Hypothalamus (tissue), 51 donors: ENCODE data around the gene ENOSF1.

ENCODE experiments used
- DNase-seq, 51 donors: peaks; one replicate each; lab custom pipeline; 2025; lab: John Stamatoyannopoulos, UW

The ENOSF1 gene

DNA sequence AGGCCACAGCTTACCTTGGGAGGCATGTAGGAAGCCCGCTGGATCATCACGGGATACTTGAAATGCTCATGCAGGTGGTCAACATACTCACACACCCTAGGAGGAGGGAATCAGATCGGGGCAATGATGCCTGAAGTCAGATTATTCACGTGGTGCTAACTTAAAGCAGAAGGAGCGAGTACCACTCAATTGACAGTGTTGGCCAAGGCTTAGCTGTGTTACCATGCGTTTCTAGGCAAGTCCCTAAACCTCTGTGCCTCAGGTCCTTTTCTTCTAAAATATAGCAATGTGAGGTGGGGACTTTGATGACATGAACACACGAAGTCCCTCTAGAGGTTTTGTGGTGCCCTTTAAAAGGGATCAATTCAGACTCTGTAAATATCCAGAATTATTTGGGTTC is 37.1 kb downstream of the ENOSF1 start:
- no peak for DNase-seq

DNA sequence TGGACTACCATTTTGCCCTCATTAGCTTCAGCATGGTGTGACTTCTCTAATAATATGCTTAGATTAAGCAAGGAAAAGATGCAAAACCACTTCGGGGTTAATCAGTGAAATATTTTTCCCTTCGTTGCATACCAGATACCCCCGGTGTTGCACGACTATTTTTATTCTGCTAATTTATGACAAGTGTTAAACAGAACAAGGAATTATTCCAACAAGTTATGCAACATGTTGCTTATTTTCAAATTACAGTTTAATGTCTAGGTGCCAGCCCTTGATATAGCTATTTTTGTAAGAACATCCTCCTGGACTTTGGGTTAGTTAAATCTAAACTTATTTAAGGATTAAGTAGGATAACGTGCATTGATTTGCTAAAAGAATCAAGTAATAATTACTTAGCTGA is 38.7 kb downstream of the ENOSF1 start:
- no peak for DNase-seq

DNA sequence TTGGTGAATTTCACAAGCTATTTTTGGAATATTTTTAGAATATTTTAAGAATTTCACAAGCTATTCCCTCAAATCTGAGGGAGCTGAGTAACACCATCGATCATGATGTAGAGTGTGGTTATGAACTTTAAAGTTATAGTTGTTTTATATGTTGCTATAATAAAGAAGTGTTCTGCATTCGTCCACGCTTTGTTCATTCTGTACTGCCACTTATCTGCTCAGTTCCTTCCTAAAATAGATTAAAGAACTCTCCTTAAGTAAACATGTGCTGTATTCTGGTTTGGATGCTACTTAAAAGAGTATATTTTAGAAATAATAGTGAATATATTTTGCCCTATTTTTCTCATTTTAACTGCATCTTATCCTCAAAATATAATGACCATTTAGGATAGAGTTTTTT is 39.1 kb downstream of the ENOSF1 start:
- no peak for DNase-seq

DNA sequence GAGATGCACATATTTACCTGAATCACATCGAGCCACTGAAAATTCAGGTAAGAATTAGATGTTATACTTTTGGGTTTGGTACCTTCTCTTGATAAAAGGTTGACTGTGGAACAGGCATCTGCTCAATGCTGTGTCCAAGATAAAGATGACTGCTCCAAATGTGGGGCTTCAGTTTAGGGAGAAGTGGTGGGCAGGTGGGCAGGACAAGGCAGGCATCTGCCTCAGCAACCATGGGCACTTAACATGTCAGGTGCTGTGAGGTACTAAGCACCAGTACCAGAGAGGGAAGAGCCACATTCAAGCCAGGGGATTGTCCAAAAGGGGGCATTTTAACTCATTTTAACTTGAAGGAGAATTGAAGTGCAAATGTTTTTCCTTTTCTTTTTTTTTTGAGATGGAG is 41.0 kb downstream of the ENOSF1 start:
- no peak for DNase-seq

DNA sequence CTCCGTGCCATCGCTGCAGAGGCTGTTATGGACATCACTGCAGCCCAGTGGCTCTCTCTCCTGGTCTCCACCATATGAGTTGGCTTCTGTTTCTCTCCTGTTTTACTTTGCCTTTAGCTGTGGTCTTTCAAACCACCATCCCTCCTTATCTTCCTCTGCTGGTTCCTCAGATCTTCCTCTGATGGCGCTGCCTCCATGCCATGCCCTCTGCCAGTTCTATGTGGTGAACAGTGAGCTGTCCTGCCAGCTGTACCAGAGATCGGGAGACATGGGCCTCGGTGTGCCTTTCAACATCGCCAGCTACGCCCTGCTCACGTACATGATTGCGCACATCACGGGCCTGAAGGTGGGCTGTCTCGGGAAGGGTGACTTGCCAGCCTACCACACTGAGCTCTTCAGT is 41.9 kb downstream of the ENOSF1 start:
- no peak for DNase-seq

DNA sequence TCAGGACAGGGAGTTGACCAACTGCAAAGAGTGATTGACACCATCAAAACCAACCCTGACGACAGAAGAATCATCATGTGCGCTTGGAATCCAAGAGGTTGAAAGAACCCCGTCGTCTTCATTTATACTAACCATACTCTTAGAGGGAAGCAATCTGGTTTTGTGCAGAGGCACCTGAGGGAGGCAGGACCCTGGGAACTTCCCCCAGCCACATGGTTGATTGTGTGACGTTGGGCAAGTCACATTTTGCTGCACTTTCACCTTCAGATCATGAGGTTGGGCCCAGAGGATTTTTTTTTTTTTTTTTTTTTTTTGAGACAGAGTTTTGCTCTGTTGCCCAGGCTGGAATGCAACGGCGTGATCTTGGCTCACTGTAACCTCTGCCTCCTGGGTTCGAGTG is 43.4 kb downstream of the ENOSF1 start:
- DNase-seq: no peak

DNA sequence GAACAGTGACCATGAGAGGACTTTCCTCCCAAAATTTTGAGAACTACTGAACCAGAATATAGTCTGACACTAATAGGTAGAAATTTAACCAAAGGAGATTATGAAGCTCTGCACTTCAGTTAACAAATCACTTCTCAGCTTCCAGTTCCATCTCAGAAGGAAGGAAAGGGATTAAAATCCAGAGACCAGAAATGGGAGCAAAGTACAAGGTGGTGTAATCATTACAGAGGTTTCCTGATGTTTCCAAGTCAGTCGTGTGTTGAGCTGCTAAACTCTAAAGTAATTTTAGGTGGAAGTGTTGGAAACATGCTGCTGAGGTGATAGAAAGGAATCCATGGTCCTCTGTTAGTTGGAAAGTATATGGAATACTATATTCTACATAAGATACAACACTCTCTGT is 44.2 kb downstream of the ENOSF1 start:
- DNase-seq: no peak

DNA sequence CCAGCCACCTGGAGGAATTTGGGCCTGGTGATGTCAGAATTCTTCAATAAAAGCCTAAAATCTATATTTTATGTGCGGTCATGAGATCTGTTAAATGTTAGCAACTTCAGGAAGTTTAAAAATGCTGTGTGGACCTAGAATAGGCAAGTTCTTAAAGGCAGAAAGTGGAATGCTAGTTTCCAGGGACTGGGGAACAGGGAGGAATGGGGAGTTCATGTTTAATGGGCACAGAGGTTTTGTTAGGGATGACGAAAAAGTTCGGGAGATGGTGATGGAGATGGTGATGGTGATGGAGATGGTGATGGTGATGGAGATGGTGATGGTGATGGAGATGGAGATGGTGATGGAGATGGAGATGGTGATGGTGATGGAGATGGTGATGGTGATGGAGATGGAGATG is 45.8 kb downstream of the ENOSF1 start:
- no peak for DNase-seq

DNA sequence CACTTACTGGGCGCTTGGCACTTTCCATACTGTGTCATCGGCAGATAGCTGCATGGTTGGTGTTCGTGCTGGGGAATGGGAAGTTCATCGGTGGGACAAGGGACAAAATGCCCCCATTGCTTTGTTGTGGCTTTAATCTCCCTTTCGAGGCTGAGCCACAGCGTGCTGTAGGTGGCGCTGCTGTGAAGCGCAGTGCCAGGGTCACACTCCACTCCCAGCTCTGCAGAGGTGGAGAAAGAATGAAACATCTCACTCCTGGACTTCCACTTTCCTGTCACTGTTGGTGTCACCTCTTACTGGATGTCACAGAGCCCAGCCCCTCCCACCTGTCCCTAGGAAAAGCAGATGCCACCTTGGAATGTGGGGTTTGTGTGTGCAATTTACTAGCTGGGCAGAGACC is 46.3 kb downstream of the ENOSF1 start:
- no peak for DNase-seq

DNA sequence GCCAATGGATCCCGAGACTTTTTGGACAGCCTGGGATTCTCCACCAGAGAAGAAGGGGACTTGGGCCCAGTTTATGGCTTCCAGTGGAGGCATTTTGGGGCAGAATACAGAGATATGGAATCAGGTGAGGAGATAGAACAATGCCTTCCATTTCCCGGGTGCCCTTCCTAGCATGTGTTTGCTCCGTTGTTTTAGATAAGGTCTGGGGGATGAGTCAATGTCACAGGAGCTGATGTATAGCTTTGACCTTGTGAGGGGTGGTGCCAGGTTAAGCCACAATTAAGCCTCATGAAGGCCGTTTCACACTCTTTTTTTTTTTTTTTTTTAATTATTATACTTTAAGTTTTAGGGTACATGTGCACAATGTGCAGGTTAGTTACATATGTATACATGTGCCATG is 50.2 kb downstream of the ENOSF1 start:
- DNase-seq: no peak

DNA sequence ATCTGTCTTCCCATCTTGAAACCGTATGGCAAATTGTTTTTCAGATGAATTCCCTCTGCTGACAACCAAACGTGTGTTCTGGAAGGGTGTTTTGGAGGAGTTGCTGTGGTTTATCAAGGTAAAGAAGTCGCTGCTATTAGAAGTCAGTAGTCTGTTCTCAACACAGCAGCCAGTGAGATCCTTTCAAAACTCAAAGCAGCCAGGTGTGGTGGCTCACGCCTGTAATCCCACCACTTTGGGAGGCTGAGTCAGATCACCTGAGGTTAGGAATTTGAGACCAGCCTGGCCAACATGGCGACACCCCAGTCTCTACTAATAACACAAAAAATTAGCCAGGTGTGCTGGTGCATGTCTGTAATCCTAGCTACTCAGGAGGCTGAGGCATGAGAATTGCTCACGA is 52.8 kb downstream of the ENOSF1 start:
- DNase-seq: no peak

DNA sequence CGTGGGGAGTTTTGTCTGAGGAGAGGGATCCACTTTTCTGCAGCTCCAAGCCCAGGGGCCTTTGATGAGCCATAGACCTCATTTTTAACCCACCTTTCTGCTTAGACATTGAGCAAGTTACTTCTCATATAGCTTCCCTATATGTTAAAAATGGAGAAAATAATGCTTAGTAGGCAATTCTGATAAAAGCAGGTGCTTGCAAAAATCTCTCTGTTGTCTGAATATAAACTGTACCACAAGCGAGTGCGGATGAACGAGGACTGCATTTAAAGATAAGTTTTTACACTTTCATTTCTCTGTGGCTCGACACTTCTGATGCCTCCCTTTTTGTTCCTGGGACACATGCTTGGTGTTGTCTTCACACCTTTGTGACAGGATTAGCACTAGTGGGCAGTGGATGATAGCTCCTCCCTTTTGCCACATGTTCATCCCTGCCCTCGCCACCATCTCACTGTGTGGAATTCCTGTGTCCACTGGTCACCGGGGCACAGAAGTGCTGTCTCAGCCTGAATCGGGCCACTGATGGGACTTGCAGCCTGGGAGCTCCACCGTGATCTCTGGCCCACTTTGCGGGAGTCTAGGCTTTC is 53.4 kb downstream of the ENOSF1 start:
- no peak for DNase-seq

DNA sequence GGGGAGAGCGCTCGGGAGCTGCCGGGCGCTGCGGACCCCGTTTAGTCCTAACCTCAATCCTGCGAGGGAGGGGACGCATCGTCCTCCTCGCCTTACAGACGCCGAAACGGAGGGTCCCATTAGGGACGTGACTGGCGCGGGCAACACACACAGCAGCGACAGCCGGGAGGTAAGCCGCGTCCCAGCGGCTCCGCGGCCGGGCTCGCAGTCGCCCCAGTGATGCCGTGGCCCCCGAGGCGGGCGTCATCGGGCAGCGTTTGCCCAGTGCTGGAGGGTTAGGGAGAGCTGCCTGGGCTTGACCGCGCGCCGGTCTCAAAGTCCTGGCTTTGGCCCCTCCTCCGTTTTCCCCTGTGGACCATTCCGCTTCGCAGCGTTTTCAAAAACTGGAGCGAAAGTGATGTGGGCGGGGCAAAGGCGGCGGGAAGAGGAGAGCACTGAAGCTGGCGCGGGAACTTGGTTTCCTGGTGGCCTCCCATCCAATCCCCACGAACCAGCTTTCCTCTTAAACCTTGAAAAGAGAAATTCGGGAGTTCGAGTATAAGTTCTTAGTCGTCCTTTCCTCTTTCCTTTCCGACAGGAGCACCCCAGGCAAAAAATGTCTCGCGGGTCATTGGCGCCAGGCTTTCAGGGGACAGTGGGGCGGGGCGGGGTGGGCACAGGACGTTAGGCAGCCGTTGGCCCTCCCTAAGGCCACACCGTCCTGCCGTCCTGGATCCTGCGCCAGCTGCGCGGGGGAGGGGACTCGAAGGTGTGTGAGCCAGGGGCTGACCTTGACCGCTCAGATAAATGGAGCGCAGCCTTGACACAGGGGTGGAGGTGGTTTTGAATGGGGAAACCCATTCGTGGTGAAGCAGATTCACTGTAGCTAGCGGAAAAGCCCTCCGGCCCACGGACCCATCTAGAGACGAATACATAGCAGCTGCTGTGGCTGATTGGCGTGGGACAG is 54.2 kb downstream of the ENOSF1 start:
- peak in 50 of 51 donors; percentile 15 to 86 (median 64) for DNase-seq

DNA sequence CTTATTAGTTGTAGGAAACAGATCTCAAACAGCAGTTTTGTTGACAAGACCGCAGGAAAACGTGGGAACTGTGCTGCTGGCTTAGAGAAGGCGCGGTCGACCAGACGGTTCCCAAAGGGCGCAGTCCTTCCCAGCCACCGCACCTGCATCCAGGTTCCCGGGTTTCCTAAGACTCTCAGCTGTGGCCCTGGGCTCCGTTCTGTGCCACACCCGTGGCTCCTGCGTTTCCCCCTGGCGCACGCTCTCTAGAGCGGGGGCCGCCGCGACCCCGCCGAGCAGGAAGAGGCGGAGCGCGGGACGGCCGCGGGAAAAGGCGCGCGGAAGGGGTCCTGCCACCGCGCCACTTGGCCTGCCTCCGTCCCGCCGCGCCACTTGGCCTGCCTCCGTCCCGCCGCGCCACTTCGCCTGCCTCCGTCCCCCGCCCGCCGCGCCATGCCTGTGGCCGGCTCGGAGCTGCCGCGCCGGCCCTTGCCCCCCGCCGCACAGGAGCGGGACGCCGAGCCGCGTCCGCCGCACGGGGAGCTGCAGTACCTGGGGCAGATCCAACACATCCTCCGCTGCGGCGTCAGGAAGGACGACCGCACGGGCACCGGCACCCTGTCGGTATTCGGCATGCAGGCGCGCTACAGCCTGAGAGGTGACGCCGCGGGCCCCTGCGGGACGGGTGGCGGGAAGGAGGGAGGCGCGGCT is 55.0 kb downstream of the ENOSF1 start, which contains the start of gene TYMS:
TYMS (plus strand) TSS at position 343 of the 690 bp plus-strand sequence; CDS start at position 433, 90 bp downstream.
- peak in 21 of 51 donors; percentile 11 to 61 (median 35) for DNase-seq

DNA sequence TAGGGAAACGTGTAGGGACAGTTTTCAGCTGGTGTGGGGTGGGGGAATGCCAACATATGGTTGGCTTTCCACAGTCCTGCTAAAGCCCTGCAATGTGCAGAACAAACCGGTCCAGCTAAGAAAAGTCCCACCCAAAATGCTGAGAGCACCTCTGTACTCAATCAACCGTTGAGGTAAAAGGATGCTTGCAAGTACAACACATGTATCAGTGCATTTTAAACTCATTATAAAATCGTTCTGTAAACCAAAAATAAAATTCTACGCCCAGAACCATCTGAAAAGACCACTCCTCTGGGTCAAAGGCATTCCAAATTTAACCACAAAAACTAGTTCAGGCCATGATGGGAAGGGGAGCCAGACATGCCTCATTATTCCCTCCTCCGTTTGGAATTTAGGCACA is 57.0 kb downstream of the ENOSF1 start:
- DNase-seq: no peak

DNA sequence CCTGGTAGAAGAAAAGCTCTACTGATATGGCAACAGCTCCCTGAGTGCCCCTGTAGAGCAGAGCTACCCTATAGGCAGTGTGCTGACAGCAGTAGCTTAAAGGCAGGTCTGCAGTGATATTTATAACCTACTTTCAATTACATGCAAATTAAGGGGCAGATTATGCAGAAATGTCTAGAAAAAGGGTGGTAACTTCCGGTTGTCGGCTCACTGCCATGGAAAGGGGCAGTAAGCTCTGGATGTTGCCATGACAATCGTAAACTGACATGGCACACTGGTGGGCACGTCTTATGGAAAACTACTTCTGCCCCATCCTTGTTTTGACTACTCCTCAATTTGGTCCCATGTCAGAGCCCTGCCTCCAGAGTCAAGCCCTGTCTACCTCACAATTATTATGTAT is 57.8 kb downstream of the ENOSF1 start:
- no peak for DNase-seq

DNA sequence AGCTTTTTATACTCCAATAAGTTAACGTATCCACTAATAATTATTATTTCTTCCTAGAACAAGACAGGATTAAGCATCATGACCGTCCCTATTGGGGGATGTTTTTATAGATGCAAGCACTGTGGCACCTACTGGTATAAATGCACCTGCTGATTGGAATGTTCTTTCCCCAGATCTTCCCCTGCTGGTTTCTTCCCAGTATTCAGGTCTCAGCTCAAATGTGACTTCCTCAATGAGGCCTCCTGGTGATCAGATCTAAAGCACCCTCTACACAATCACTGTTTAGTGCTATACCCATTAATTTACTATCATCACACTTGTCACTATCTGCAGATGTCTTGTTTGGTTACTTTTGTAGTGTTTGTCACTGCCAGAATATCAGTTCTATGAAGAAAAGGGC is 58.9 kb downstream of the ENOSF1 start:
- DNase-seq: no peak

DNA sequence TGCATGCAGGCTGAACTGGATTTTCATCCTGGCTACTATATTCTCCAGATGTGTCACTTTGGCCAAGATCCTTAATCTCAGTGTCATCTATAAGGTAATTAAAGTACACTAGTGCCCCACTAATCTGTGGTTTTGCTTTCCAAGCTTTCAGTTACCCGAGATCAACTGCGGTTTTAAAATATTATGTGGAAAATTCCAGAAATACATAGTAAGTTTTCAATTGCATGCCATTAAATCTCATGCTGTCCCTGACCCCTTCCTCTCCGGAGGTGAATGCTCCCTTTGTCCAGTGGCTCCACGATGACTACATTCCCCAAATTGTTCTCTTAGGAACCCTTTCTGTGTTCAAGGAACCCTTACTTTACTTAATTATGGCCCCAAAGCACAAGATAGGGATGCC is 60.3 kb downstream of the ENOSF1 start:
- no peak for DNase-seq

DNA sequence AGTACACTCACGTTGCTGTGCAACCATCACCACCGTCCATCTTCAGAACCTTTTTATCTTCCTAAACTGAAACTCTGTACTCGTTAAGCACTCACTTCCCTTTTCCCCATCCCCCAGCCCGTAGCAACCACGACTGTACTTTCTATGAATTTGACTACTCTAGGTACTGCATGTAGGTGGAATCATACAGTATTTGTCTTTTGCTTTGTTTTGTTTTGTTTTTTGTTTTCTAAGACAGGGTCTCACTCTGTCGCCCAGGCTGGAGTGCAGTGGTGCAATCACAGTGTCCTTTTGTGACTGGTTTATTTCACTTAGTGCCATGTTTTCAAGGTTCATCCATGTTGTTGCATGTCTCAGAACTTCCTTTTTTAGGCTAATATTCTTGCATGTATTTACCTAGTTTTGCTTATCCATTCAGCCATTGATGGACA is 62.0 kb downstream of the ENOSF1 start:
- no peak for DNase-seq

DNA sequence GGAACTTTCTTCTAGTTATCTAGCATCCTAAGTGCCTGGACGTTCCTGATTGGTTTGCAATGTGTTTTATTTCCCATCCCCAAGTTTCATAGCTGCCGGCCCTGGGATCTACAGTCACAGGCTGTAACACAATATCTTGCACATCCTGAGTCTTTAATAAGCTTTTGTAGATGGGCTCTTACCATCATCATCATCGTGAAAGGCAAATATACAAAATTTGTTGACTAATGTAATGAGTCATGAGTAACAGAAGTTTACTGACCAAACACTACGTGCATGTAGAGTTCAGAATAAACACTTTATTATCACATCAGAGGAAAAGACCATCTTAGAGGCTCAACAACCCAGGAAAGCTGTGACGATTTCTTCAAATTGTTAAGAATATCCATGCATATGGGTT is 63.1 kb downstream of the ENOSF1 start:
- no peak for DNase-seq

DNA sequence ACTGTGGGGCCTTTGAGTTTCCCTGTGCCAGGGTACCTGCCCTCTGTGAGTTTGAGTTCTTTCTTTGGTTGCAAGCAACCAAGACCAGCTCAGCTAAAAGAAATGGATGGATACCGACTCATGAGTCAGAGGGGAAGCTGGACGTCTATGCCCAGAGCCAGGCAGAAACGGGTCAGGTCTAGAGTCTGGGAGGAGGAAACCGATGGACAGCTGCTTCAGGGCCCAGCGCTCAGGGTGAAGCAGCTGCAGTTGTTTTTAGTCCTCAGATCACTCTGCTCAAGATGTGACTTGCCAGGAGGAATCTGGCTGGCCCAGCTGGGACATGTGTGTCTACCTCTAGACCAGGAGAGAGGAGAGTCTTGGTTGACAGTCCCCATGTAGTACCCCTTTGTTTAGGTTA is 65.1 kb downstream of the ENOSF1 start:
- no peak for DNase-seq
